ENCODE results near the gene EFNA3. TPM values are rescaled to one million over a fixed set of nuclear protein-coding genes. Genes with fewer than 3 reads are reported as not detected.

The EFNA3 gene
- total and polyA plus RNA-seq, 3 experiments from 2014 or later: 0.94 to 1.4 (median 1.0) TPM

DNA sequence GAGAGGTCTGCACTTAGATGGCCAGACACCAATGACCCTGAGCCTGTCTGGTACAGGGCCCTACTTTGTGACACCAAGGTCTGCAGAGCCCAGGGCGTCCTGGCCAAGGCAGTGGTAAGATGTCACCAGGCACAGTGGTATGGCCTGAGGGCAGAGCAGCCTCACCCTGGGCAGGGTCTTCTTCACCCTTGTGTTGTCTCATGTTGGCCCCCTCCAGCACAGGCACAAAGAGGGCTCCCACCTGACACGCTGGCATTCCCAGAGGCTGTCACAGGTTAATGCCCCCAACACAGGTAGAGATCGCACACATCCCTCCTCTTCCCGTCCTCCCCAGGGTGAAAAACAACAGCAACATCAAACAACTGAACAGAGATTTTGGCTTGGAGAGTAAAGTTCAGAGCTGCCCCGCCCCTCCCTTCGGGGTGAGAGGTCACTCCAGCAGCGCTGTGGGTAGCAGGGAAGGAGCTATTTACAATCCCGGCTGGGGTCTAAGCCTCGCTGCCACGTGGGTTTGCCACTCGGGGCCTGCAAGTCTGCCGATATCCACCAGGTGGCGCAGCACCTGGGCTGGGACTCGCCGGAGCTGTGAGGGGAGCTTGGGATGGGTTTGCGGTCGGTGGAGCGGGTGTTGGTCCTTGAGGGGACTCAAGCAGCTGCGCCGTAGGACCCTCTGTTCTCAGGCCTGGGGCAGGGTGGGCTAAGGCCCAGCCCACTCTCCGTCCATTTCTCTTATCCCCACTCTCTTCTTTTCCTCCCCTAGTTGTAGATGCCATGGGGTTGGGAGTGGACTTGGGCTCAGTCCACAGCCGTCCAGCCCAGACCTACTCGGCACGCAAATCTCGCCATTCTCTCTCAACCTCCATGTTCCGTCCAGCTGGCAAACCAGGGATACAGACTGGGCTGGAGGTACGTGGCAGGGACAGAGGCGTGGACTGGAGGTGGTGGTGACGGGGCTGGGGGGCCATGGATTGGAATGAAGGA lies 12.7 kb downstream of the EFNA3 start:
- H3K9me3 ChIP-seq (ENCODE audit: low read length): no peaks in the 10 kb centered on the region
- Mint-ChIP-seq H3K4me1 (peaks cover 4 to 6% (median 4%) of the 10 kb centered on the region in 3 donors), H3K36me3 (no peaks in the 10 kb centered on the region), H3K4me3 (no peak overlapping the region), H3K27ac (peak overlapping the region in 1 of 8 donors; percentile 30), H3K27me3 (peaks cover 1 to 5% of the 10 kb centered on the region in 2 donors), H3K9me3 (no peaks in the 10 kb centered on the region)
- peak; percentile 69 to 84 (median 73) for DNase-seq
- POLR2A ChIA-PET: interaction anchor here (0.6 to 1.3 kb wide), 2 partner anchors 82 to 215 kb away, joined by 3 to 5 read pairs; partner anchors contain the start of gene KRTCAP2
- no peak overlapping the region for H3K4me3 ChIP-seq (ENCODE audit: low read length)
- CTCF ChIA-PET: interaction anchor here (0.8 to 6.8 kb wide), 38 partner anchors 9 to 187 kb away, joined by 3 to 177 read pairs (median 5); partner anchors contain the start of genes ADAM15, CKS1B, EFNA1 and EFNA4
- H3K4me1 ChIP-seq (ENCODE audit: insufficient read depth, low read length): peaks cover 9% of the 10 kb centered on the region
- no peaks in the 10 kb centered on the region for H3K27me3 ChIP-seq (ENCODE audit: insufficient read depth, low read length, poor library complexity, severe bottlenecking)
- no peak overlapping the region for H3K27ac ChIP-seq (ENCODE audit: low read depth, low read length)
- no peaks in the 10 kb centered on the region for H3K36me3 ChIP-seq (ENCODE audit: insufficient read depth, low read length)

DNA sequence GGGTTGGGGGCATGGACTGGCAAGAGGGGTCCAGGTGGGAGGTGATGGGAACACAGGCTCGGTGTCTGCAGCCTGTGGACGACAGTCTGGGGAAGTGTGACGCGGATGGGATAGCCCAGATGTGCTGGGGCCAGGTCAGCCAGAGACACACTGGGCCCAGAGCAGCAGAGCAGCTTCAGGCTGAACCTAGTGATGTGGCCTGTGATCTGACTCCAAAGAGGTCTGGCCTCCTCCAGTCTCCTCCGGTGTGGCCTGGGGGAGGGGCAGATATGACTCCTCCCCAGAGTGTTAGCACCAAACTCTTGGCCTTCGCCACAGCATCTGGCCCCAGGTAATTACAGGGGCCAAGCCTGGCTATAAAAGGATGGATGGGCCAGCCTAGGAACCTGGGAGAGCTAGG lies 13.5 kb downstream of the EFNA3 start:
- no peak overlapping the region for H3K27ac ChIP-seq (ENCODE audit: low read depth, low read length)
- CTCF ChIA-PET: interaction anchor here (0.9 to 6.8 kb wide), 34 partner anchors 8 to 187 kb away, joined by 3 to 177 read pairs (median 5); partner anchors contain the start of genes ADAM15, CKS1B, EFNA1 and EFNA4
- H3K36me3 ChIP-seq (ENCODE audit: insufficient read depth, low read length): no peaks in the 10 kb centered on the region
- POLR2A ChIA-PET: interaction anchor here (1.3 kb wide), 1 partner anchor 81 kb away, joined by 3 read pairs; the partner anchor contains the start of gene KRTCAP2
- H3K9me3 ChIP-seq (ENCODE audit: low read length): no peaks in the 10 kb centered on the region
- peaks cover 2 to 5% of the 10 kb centered on the region in 2 donors for H3K27me3 Mint-ChIP-seq
- H3K36me3 Mint-ChIP-seq: no peaks in the 10 kb centered on the region
- peaks cover 4 to 5% (median 4%) of the 10 kb centered on the region in 3 donors for H3K4me1 Mint-ChIP-seq
- H3K27me3 ChIP-seq (ENCODE audit: insufficient read depth, low read length, poor library complexity, severe bottlenecking): no peaks in the 10 kb centered on the region
- no peaks in the 10 kb centered on the region for H3K9me3 Mint-ChIP-seq
- DNase-seq: no peak
- H3K4me3 Mint-ChIP-seq: no peak overlapping the region
- no peak overlapping the region for H3K4me3 ChIP-seq (ENCODE audit: low read length)
- no peak overlapping the region for H3K27ac Mint-ChIP-seq
- H3K4me1 ChIP-seq (ENCODE audit: insufficient read depth, low read length): peaks cover 7% of the 10 kb centered on the region

DNA sequence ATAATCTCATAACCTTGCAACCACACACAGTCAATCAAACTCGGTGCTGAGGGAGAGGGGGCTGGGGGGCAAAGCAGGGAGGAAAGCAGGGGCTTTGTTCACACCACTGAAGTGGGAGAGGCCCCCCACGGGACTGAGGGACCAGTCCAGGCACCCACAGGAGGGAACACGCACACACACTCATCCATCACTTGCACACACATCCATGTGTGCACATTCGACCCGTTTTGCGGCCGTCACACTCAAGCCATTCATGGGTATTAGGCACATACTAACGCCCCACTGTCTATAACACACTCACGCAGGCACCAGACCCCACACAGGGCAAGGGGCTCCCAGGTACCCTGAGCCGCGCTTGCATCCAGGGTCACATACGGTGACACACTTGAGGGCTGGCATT lies 14.0 kb downstream of the EFNA3 start:
- Mint-ChIP-seq H3K9me3 (peaks cover 0 to 2% (median 0%) of the 10 kb centered on the region in 5 donors), H3K27me3 (peaks cover 4 to 7% of the 10 kb centered on the region in 2 donors), H3K4me3 (no peak overlapping the region), H3K27ac (no peak overlapping the region), H3K36me3 (no peaks in the 10 kb centered on the region), H3K4me1 (peaks cover 4 to 5% (median 4%) of the 10 kb centered on the region in 3 donors)
- H3K36me3 ChIP-seq (ENCODE audit: insufficient read depth, low read length): no peaks in the 10 kb centered on the region
- no peaks in the 10 kb centered on the region for H3K9me3 ChIP-seq (ENCODE audit: low read length)
- CTCF ChIA-PET: interaction anchor here (1.2 to 6.8 kb wide), 5 partner anchors 22 to 87 kb away, joined by 3 to 177 read pairs (median 7); partner anchors contain the start of genes KRTCAP2 and TRIM46
- POLR2A ChIA-PET: no interaction called here
- peaks cover 7% of the 10 kb centered on the region for H3K4me1 ChIP-seq (ENCODE audit: insufficient read depth, low read length)
- no peak overlapping the region for H3K27ac ChIP-seq (ENCODE audit: low read depth, low read length)
- no peak for DNase-seq
- no peak overlapping the region for H3K4me3 ChIP-seq (ENCODE audit: low read length)
- no peaks in the 10 kb centered on the region for H3K27me3 ChIP-seq (ENCODE audit: insufficient read depth, low read length, poor library complexity, severe bottlenecking)

DNA sequence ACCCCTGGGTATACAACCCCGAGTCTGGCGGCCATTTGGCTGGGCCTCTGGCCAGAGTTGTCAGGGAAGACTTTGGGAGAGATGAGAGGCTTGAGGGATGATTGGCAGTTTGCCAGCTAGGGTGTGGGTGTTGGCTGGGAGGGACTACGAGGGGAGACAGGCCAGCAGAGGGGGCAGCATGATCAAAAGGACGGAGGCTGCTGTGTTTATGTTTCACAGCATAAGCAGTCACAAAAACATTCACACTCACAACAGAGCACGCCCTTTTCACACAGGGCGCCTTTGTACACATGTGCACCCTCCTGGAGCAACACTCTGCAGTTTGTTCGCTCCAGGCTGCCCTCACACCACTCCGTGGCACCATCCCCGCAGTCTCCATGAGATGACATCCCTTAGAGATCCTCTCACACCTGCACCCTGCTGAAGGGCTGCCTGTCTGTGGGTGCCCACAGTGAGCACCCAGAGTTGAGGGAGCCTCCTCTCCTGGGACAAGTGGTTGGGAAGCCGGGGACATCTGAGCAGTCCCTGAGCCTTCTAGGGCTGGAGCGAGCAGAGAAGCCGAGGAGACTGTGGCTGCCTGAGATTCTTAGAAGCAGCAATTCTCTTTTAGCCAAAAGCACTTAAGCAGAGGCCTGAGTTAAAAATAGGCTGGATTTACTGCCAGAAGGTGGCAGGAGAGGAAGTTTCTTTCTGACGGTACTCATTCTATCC lies 15.4 kb downstream of the EFNA3 start:
- Mint-ChIP-seq H3K4me3 (no peak overlapping the region), H3K4me1 (peaks cover 4 to 5% (median 4%) of the 10 kb centered on the region in 3 donors), H3K9me3 (peaks cover 0 to 3% (median 0%) of the 10 kb centered on the region in 5 donors), H3K27me3 (peaks cover 4 to 13% of the 10 kb centered on the region in 2 donors), H3K36me3 (no peaks in the 10 kb centered on the region), H3K27ac (no peak overlapping the region)
- ChIA-PET CTCF (interaction anchor here (2.5 to 6.8 kb wide), 3 partner anchors 9 to 77 kb away, joined by 9 to 177 read pairs (median 13); partner anchors contain the start of genes KRTCAP2 and TRIM46), POLR2A (no interaction called here)
- Histone ChIP-seq H3K27ac (ENCODE audit: low read depth, low read length) (no peak overlapping the region), H3K9me3 (ENCODE audit: low read length) (no peaks in the 10 kb centered on the region), H3K4me3 (ENCODE audit: low read length) (no peak overlapping the region), H3K4me1 (ENCODE audit: insufficient read depth, low read length) (peaks cover 7% of the 10 kb centered on the region), H3K27me3 (ENCODE audit: insufficient read depth, low read length, poor library complexity, severe bottlenecking) (no peaks in the 10 kb centered on the region), H3K36me3 (ENCODE audit: insufficient read depth, low read length) (no peaks in the 10 kb centered on the region)
- DNase-seq: no peak

DNA sequence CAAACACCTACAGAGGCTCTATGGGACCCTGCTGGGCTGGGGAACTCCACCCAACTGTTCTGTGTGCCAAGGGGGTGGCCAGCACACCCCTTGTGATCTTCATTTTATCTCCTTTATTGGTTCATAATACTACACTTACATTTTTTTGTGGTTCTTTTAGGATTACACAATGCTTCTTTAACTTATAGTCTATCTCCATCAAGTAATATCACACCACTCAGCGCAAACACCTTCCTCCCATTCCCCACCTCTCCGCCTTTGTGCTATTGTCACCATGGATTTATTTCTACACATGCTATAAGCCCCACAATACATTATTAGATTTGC lies 15.9 kb downstream of the EFNA3 start:
- Histone ChIP-seq H3K36me3 (ENCODE audit: insufficient read depth, low read length) (no peaks in the 10 kb centered on the region), H3K4me1 (ENCODE audit: insufficient read depth, low read length) (peaks cover 7% of the 10 kb centered on the region), H3K27ac (ENCODE audit: low read depth, low read length) (no peak overlapping the region), H3K4me3 (ENCODE audit: low read length) (no peak overlapping the region), H3K9me3 (ENCODE audit: low read length) (no peaks in the 10 kb centered on the region), H3K27me3 (ENCODE audit: insufficient read depth, low read length, poor library complexity, severe bottlenecking) (no peaks in the 10 kb centered on the region)
- ChIA-PET POLR2A (no interaction called here), CTCF (interaction anchor here (1.2 to 3.4 kb wide), 5 partner anchors 8 to 77 kb away, joined by 3 to 13 read pairs (median 4); no protein-coding TSS in a partner anchor)
- Mint-ChIP-seq H3K27me3 (peaks cover 4 to 13% of the 10 kb centered on the region in 2 donors), H3K4me3 (no peak overlapping the region), H3K9me3 (peaks cover 0 to 3% (median 0%) of the 10 kb centered on the region in 5 donors), H3K27ac (no peak overlapping the region), H3K36me3 (no peaks in the 10 kb centered on the region), H3K4me1 (peaks cover 4 to 5% (median 4%) of the 10 kb centered on the region in 3 donors)
- DNase-seq: no peak

DNA sequence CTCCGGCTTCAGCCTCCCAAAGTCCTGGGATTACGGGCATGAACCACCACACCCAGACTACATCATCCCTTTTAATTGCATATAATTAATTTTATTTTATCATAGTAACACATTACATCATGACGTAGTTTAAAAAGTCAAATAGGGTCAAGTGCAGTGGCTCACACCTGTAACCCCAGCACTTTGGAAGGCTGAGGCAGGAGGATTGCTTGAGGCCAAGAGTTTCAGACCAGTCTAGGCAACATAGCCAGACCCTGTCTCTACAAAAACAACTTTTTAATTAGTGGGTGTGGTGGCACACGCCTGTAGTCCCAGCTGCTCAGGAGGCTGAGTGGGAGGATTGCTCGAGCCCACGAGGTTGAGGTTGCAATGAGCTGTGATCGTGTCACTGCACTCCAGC lies 20.7 kb downstream of the EFNA3 start:
- Mint-ChIP-seq H3K36me3 (no peaks in the 10 kb centered on the region), H3K9me3 (peaks cover 0 to 3% (median 0%) of the 10 kb centered on the region in 5 donors), H3K27me3 (peaks cover 4 to 20% of the 10 kb centered on the region in 2 donors), H3K4me3 (no peak overlapping the region), H3K4me1 (no peaks in the 10 kb centered on the region), H3K27ac (no peak overlapping the region)
- ChIA-PET CTCF (interaction anchor here (2.1 to 4.1 kb wide), 2 partner anchors 8 to 68 kb away, joined by 6 to 10 read pairs; no protein-coding TSS in a partner anchor), POLR2A (no interaction called here)
- Histone ChIP-seq H3K27me3 (ENCODE audit: insufficient read depth, low read length, poor library complexity, severe bottlenecking) (no peaks in the 10 kb centered on the region), H3K36me3 (ENCODE audit: insufficient read depth, low read length) (no peaks in the 10 kb centered on the region), H3K27ac (ENCODE audit: low read depth, low read length) (no peak overlapping the region), H3K4me1 (ENCODE audit: insufficient read depth, low read length) (no peaks in the 10 kb centered on the region), H3K9me3 (ENCODE audit: low read length) (no peaks in the 10 kb centered on the region), H3K4me3 (ENCODE audit: low read length) (no peak overlapping the region)
- DNase-seq: no peak

DNA sequence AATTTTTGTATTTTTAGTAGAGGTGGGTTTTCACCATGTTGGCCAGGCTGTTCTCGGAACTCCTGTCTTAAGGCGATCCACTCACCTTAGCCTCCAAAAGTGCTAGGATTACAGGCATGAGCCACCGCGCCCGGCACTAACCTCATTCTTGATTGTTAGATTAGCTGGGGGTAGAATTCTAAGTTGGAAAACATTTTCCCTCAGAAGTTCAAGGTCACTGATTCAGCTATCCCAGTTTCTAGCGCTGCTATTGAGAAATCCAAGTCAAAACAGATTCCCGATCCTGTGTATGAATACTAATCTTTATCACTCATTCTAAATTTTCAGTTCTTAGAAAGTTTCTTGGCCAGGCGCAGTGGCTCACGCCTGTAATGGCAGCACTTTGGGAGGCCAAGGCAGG lies 24.7 kb downstream of the EFNA3 start:
- Histone ChIP-seq H3K4me1 (ENCODE audit: insufficient read depth, low read length) (no peaks in the 10 kb centered on the region), H3K27me3 (ENCODE audit: insufficient read depth, low read length, poor library complexity, severe bottlenecking) (no peaks in the 10 kb centered on the region), H3K27ac (ENCODE audit: low read depth, low read length) (no peak overlapping the region), H3K36me3 (ENCODE audit: insufficient read depth, low read length) (no peaks in the 10 kb centered on the region), H3K4me3 (ENCODE audit: low read length) (no peak overlapping the region), H3K9me3 (ENCODE audit: low read length) (no peaks in the 10 kb centered on the region)
- CTCF ChIA-PET: no interaction called here
- H3K9me3 Mint-ChIP-seq: no peaks in the 10 kb centered on the region
- H3K36me3 Mint-ChIP-seq: no peaks in the 10 kb centered on the region
- H3K4me1 Mint-ChIP-seq: no peaks in the 10 kb centered on the region
- POLR2A ChIA-PET: no interaction called here
- H3K4me3 Mint-ChIP-seq: no peak overlapping the region
- DNase-seq: no peak
- no peak overlapping the region for H3K27ac Mint-ChIP-seq
- H3K27me3 Mint-ChIP-seq: peaks cover 6 to 18% of the 10 kb centered on the region in 2 donors
